Activated T-helper 1 cell treated with Interleukin-2 at 50 U/mL for 16 hours (primary cell): Measurements from ENCODE around the gene PUS3.
"Not testable (repeated sequence)": the region's sequence is repeated elsewhere in the genome, so short reads cannot be mapped to it uniquely, and the experiment has no call there.

Source experiments
- DNase-seq: peaks from one replicate; pipeline ENCODE4 v3.0.0-alpha.2; 2020; ENCODE audit warnings: low read depth

PUS3 gene

DNA sequence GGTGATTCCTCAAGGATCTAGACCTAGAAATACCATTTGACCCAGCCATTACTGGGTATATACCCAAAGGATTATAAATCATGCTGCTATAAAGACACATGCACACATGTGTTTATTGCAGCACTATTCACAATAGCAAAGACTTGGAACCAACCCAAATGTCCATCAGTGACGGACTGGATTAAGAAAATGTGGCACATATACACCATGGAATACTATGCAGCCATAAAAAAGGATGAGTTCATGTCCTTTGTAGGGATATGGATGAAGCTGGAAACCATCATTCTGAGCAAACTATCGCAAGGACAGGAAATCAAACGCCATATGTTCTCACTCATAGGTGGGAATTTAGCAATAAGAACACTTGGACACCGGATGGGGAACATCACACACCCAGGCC is 37.7 kb downstream of the PUS3 start:
- DNase-seq, result not testable (repeated sequence)

DNA sequence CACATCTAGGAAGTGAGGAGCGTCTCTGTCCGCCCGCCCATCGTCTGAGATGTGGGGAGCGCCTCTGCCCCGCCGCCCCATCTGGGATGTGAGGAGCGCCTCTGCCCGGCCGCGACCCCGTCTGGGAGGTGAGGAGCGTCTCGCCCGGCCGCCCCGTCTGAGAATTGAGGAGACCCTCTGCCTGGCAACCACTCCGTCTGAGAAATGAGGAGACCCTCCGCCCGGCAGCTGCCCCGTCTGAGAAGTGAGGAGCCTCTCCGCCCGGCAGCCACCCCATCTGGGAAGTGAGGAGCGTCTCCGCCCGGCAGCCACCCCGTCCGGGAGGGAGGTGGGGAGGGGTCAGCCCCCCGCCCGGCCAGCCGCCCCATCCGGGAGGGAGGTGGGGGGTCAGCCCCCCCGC is 40.2 kb downstream of the PUS3 start:
- not testable (repeated sequence) for DNase-seq

DNA sequence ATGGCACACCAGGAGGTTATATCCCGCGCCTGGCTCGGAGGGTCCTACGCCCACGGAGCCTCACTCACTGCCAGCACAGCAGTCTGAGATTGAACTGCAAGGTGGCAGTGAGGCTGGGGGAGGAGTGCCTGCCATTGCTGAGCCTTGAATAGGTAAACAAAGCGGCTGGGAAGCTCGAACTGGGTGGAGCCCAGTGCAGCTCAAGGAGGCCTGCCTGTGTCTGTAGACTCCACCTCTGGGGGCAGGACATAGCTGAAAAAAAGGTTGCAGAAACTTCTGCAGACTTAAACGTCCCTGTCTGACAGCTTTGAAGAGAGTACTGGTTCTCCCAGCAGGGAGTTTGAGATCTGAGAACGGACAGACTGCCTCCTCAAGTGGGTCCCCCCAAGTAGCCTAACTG is 45.3 kb downstream of the PUS3 start:
- DNase-seq, result not testable (repeated sequence)

DNA sequence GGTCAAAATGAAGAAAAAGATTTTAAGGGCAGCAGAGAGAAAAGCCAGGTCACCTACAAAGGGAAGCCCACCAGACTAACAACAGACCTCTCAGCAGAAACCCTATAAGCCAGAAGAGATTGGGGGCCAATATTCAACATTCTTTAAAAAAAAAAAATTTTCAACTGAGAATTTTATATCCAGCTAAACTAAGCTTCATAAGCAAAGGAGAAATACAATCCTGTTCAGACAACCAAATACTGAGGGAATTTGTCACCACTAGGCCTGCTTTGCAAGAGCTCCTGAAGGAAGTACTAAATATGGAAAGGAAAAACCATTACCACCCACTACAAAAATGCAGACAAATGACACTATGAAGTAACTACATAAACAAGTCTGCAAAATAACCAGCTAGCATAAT is 56.8 kb downstream of the PUS3 start:
- no peak for DNase-seq
